Neural progenitor cell (in vitro differentiated cells): Measurements from ENCODE around the gene SCYGR8.

ENCODE experiments used
- CTCF ChIP-seq: fragments of 200-600 bp; sonication (generic); IDR thresholded peaks from 2 replicates; pipeline ENCODE4 v1.5.1; 2017; ENCODE audit warnings: antibody characterized with exemption, mild to moderate bottlenecking
- EZH2 ChIP-seq: fragments of 200-600 bp; sonication (generic); IDR thresholded peaks from 2 replicates; pipeline ENCODE4 v1.6.1; 2017; ENCODE audit warnings: antibody characterized with exemption, mild to moderate bottlenecking, moderate library complexity

GRCh38 chr2:227720680-227721079 lies 25.0 kb upstream of the SCYGR8 start:
- TF ChIP-seq CTCF (no peak), EZH2 (no peak)
